ENCODE results near the gene FAM53A.

The FAM53A gene

DNA sequence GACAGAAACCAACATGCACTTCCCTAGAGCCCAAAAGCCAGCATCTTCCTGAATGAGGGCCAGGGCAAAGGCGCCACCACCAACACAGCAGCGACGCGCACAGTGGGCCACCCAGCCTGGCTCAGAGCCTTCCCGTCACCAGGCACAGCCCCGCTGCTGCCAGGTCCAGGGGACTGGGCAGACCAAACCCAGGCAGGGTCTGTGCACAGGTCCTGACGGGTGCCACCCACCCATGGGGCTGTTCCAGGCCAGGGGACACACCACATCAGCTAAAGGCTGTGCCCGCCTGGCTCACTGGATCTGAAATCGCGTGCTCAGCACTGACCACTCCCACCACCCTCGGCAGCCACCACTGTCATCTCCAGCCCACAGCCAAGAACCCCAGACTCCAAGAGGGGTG, 13.8 kb downstream of the FAM53A start:
- H3K4me3 ChIP-seq (ENCODE audit: low read depth, low read length): no peak overlapping the region
- TF ChIP-seq, protein P1, sequence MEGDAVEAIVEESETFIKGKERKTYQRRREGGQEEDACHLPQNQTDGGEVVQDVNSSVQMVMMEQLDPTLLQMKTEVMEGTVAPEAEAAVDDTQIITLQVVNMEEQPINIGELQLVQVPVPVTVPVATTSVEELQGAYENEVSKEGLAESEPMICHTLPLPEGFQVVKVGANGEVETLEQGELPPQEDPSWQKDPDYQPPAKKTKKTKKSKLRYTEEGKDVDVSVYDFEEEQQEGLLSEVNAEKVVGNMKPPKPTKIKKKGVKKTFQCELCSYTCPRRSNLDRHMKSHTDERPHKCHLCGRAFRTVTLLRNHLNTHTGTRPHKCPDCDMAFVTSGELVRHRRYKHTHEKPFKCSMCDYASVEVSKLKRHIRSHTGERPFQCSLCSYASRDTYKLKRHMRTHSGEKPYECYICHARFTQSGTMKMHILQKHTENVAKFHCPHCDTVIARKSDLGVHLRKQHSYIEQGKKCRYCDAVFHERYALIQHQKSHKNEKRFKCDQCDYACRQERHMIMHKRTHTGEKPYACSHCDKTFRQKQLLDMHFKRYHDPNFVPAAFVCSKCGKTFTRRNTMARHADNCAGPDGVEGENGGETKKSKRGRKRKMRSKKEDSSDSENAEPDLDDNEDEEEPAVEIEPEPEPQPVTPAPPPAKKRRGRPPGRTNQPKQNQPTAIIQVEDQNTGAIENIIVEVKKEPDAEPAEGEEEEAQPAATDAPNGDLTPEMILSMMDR (IDR thresholded peaks at IDR 0.05; ENCODE audit: borderline replicate concordance, insufficient read depth, low read depth, low read length): no peak

DNA sequence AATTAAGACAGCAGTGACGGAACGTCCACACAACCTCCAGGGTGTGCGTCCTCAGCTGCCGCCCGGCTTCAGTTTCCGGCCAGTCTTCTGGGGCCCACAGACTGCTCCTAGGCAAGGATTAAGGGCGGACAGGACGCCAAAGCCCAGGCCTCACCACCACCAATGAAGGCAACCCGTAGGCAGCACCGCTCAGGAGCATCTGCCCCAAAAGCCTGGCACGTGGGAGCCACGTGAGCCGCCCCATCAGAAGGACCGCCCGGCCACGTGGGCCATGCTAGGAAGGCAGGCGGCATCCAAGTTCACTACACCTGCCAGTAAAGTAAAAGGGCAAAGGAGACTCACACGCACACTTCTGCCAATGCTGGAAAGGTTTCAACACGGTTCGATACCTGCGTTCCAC, 14.3 kb downstream of the FAM53A start:
- TF ChIP-seq, protein P1 (IDR thresholded peaks at IDR 0.05; ENCODE audit: borderline replicate concordance, insufficient read depth, low read depth, low read length): no peak
- no peak overlapping the region for H3K4me3 ChIP-seq (ENCODE audit: low read depth, low read length)

DNA sequence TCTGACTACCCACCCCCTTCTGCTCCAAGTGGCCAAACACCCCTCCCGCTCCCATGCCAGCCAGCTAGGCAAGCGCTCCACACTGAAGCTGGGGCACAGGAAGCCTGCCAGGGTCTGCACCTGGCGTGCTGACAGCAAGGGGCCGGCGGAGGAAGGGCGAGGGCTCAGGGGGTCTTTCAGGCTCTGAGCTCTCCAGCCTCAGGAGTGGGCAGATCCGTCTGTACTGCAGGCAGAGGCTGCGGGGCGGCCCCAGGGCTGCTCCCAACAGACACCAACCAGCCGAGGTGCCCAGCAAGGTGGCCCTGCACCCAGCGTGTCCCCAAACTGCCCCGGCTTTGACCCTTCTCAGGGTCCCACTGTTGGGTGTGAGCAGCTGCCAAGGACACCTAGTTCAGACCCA, 14.8 kb downstream of the FAM53A start:
- TF ChIP-seq, protein P1 (IDR thresholded peaks at IDR 0.05; ENCODE audit: borderline replicate concordance, insufficient read depth, low read depth, low read length): no peak
- H3K4me3 ChIP-seq (ENCODE audit: low read depth, low read length): no peak overlapping the region

DNA sequence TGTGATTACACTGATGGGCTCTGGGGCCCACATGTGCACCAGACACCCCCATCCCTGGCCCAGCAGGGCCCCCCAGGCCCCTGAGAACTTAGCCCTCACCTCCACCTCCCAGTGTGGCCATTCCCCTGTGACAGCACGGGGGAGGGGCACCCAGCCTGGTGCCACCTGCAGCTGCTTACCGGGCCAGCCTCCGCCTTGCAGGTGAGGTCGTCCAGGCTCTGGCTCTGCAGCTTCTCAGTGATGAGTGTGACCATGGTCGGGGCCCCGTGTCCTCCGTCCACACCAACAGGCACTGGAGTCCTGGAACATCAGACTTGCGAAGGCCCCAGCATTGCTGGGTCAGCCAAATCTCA, 15.6 kb downstream of the FAM53A start:
- TF ChIP-seq, protein P1 (IDR thresholded peaks at IDR 0.05; ENCODE audit: borderline replicate concordance, insufficient read depth, low read depth, low read length): no peak
- H3K4me3 ChIP-seq (ENCODE audit: low read depth, low read length): no peak overlapping the region

DNA sequence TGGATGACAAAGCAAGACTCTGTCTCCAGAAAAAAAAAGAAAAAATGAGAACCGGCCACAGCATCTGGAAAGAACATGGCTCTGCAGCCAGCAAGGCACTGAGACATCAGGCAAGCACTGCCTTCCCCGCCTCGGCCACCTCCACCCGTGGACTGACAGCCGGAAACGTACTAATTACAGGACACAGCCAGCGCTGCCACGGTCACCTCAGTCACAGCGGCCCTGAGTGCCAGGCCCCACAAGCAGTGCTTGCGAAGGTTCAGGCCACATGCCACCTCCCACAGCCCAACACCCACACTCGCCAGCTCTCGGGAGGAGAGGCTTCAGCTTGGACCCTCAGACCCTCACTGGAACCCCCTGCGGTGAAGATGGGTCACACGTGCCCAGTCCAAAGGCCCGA, 16.8 kb downstream of the FAM53A start:
- H3K4me3 ChIP-seq (ENCODE audit: low read depth, low read length): no peak overlapping the region
- TF ChIP-seq, protein P1 (IDR thresholded peaks at IDR 0.05; ENCODE audit: borderline replicate concordance, insufficient read depth, low read depth, low read length): no peak

DNA sequence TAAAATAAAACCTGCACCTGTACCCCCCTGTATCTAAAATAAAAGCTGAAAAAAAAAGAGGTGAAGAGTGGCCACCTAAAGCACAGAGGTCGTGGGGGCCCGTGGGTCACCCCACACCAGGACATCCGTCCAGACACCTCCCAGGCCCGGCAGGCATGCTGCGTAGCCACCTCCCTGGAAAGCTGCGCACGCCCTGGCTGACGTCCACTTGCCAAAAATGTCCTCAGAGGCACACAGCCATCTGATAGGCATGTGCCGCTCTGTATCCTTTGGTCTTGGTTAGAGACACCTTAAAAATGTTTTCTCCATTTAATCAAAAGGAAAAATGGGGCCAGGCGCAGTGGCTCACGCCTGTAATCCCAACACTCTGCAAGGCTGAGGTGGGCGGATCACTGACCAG, 17.7 kb downstream of the FAM53A start:
- TF ChIP-seq, protein P1 (IDR thresholded peaks at IDR 0.05; ENCODE audit: borderline replicate concordance, insufficient read depth, low read depth, low read length): no peak
- no peak overlapping the region for H3K4me3 ChIP-seq (ENCODE audit: low read depth, low read length)

DNA sequence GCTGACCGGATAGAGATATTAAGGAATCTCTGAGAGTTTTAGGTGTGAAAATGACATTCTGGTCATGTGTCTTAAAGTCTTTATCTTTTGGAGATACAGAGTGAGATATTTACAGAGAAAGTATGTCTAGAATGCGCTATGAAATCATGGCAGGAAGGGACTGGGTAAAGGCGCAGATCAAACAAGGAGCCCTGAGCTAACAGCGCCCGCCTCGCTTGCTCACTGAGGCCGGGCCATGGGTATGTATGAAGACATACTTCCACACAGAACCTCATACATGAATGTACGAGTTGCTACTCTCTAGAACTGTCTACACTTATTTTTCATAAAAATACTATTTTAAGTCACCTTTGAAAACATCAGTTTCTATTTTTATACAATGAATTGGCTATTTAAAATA, 20.0 kb downstream of the FAM53A start:
- H3K4me3 ChIP-seq (ENCODE audit: low read depth, low read length): no peak overlapping the region
- TF ChIP-seq, protein P1 (IDR thresholded peaks at IDR 0.05; ENCODE audit: borderline replicate concordance, insufficient read depth, low read depth, low read length): no peak

Data from GM12875 (cell line).